OCI-LY7 (cell line): ENCODE data around the gene NELL1. TPM values are rescaled to one million over a fixed set of nuclear protein-coding genes. Genes with fewer than 3 reads are reported as not detected.

Experiments used
- BruUV-seq: library from RNA; stranded (reverse); fragments of 400-500 nt; replicated peaks from 2 replicates; lab custom pipeline; 2021; lab: Mats Ljungman, UMichigan
- CTCF ChIA-PET: fragments of 300-600 bp; sonication (Branson Sonifier 250); formaldehyde crosslinking; loops from one replicate; lab custom pipeline; 2022; ENCODE audit warnings: antibody characterized with exemption; ENCODE audit not compliant: unreplicated experiment; lab: Charles Lee
- POLR2A ChIA-PET: fragments of 300-600 bp; sonication (Branson Sonifier 250); formaldehyde crosslinking; loops from one replicate; lab custom pipeline; 2022; ENCODE audit warnings: antibody characterized with exemption; lab: Charles Lee
- DNase-seq: peaks from one replicate; pipeline ENCODE4 v3.0.0-alpha.2; 2015; ENCODE audit warnings: low spot score
- H2AFZ ChIP-seq: fragments of 200-600 bp; sonication (generic), shearing (Covaris generic); 2 replicates; pipeline ENCODE4 v1.6.1; 2014; ENCODE audit warnings: mild to moderate bottlenecking, antibody characterized with exemption, low read length, moderate library complexity
- H3K27ac ChIP-seq: fragments of 200-600 bp; sonication (generic); 2 replicates; pipeline ENCODE4 v1.5.1; 2014; ENCODE audit warnings: mixed run types, low read depth, mild to moderate bottlenecking, moderate library complexity, low read length, inconsistent platforms; ENCODE audit not compliant: poor library complexity, severe bottlenecking
- H3K36me3 ChIP-seq: fragments of 200-600 bp; sonication (generic); 2 replicates; pipeline ENCODE4 v1.6.1; 2014; ENCODE audit warnings: mild to moderate bottlenecking, antibody characterized with exemption, low read length, moderate library complexity, mixed read lengths; ENCODE audit not compliant: insufficient read depth
- H3K4me1 ChIP-seq: fragments of 200-600 bp; sonication (generic); 2 replicates; pipeline ENCODE4 v1.5.1; 2014; ENCODE audit warnings: mild to moderate bottlenecking, low read length; ENCODE audit not compliant: insufficient read depth, poor library complexity, severe bottlenecking
- H3K4me2 ChIP-seq: fragments of 200-600 bp; sonication (generic); 2 replicates; pipeline ENCODE4 v1.6.1; 2014; ENCODE audit warnings: mild to moderate bottlenecking, low read length
- H3K4me3 ChIP-seq: fragments of 200-600 bp; sonication (generic); 2 replicates; pipeline ENCODE4 v1.5.1; 2014; ENCODE audit warnings: mild to moderate bottlenecking, low read depth, low read length; ENCODE audit not compliant: poor library complexity, severe bottlenecking
- H3K79me2 ChIP-seq: fragments of 200-600 bp; sonication (generic); 2 replicates; pipeline ENCODE4 v1.6.1; 2016; ENCODE audit warnings: low read depth, mild to moderate bottlenecking, low read length, moderate library complexity, mixed read lengths; ENCODE audit not compliant: insufficient read depth
- H3K9me2 ChIP-seq: fragments of 200-600 bp; sonication (generic); 2 replicates; pipeline ENCODE4 v1.6.1; 2016; ENCODE audit warnings: mild to moderate bottlenecking, low read length, mixed read lengths; ENCODE audit not compliant: insufficient read depth
- H3K9me3 ChIP-seq: fragments of 200-600 bp; sonication (generic); 2 replicates; pipeline ENCODE4 v1.6.1; 2014; ENCODE audit warnings: mild to moderate bottlenecking, mixed run types, low read length, mixed read lengths
- H4K20me1 ChIP-seq: fragments of 200-600 bp; sonication (generic); 2 replicates; pipeline ENCODE4 v1.6.1; 2014; ENCODE audit warnings: mild to moderate bottlenecking, antibody characterized with exemption, low read length, moderate library complexity, mixed read lengths; ENCODE audit not compliant: insufficient read depth
- CTCF ChIP-seq: fragments of 200-600 bp; sonication (generic); conservative IDR thresholded peaks from 2 replicates; pipeline ENCODE4 v1.5.1; 2014; ENCODE audit warnings: mild to moderate bottlenecking, antibody characterized with exemption, low read length, moderate library complexity, mixed read lengths
- EZH2phosphoT487 ChIP-seq: fragments of 200-600 bp; sonication (generic); IDR thresholded peaks from 2 replicates; pipeline ENCODE4 v1.6.1; 2018; ENCODE audit warnings: low read depth, borderline replicate concordance, mild to moderate bottlenecking, mixed run types, antibody characterized with exemption, low read length, moderate library complexity, mixed read lengths
- intact Hi-C: fragments of 100-400 bp; cut with micrococcal nuclease; formaldehyde crosslinking; loops from one replicate; pipeline ENCODE4 v1.10.0; 2022; ENCODE audit not compliant: unreplicated experiment
- total RNA-seq, 2 experiments: library from RNA; depleted of rRNA in 1 of 2; stranded (reverse); fragments of >200 nt in 1 of 2; shearing (Covaris generic) in 1 of 2; gene quantifications; 2 replicates each; pipeline ENCODE4 v1.2.3, GENCODE V29; 2014 to 2022

NELL1 gene
- total RNA-seq, 2 experiments from 2014 or later, result not detected

GRCh38 chr11:20759541-20759940, 90.2 kb downstream of the NELL1 start:
- no peak for TF ChIP-seq CTCF
- no peak for TF ChIP-seq EZH2phosphoT487
- H3K36me3 ChIP-seq, result no peaks in the 10 kb centered on the region
- H3K79me2 ChIP-seq, result no peaks in the 10 kb centered on the region
- no peak overlapping the region for H2AFZ ChIP-seq
- H3K9me2 ChIP-seq, result no peaks in the 10 kb centered on the region
- H3K4me3 ChIP-seq, result no peak overlapping the region
- no TSS peak for BruUV-seq
- no peak overlapping the region for H3K4me2 ChIP-seq
- CTCF ChIA-PET, result interaction anchor here (0.5 kb wide), 1 partner anchor 11 kb away, joined by 3 read pairs; no protein-coding TSS in a partner anchor
- no peaks in the 10 kb centered on the region for H3K9me3 ChIP-seq
- no peak for DNase-seq
- no peaks in the 10 kb centered on the region for H4K20me1 ChIP-seq
- no peaks in the 10 kb centered on the region for H3K4me1 ChIP-seq
- no peak overlapping the region for H3K27ac ChIP-seq
- POLR2A ChIA-PET, result no interaction called here
- intact Hi-C loops, result no loop called here

GRCh38 chr11:20760811-20761210, 91.4 kb downstream of the NELL1 start:
- H3K27ac ChIP-seq, result no peak overlapping the region
- no peaks in the 10 kb centered on the region for H3K9me2 ChIP-seq
- no peak overlapping the region for H3K4me3 ChIP-seq
- no peak overlapping the region for H2AFZ ChIP-seq
- no peaks in the 10 kb centered on the region for H4K20me1 ChIP-seq
- ChIA-PET POLR2A (interaction anchor here (0.6 to 1.4 kb wide), 2 partner anchors 10 to 1162 kb away, joined by 3 to 4 read pairs; no protein-coding TSS in a partner anchor), CTCF (no interaction called here)
- DNase-seq, result no peak
- intact Hi-C loops, result no loop called here
- H3K4me2 ChIP-seq, result no peak overlapping the region
- H3K36me3 ChIP-seq, result no peaks in the 10 kb centered on the region
- no peaks in the 10 kb centered on the region for H3K79me2 ChIP-seq
- no peak for TF ChIP-seq EZH2phosphoT487
- no peak for TF ChIP-seq CTCF
- H3K9me3 ChIP-seq, result no peaks in the 10 kb centered on the region
- no TSS peak for BruUV-seq
- H3K4me1 ChIP-seq, result no peaks in the 10 kb centered on the region

- no peak for DNase-seq
- Histone ChIP-seq H3K9me3 (no peaks in the 10 kb centered on the region), H4K20me1 (no peaks in the 10 kb centered on the region), H3K4me2 (no peak overlapping the region), H3K4me1 (no peaks in the 10 kb centered on the region), H3K36me3 (no peaks in the 10 kb centered on the region), H3K9me2 (no peaks in the 10 kb centered on the region), H2AFZ (no peak overlapping the region), H3K27ac (no peak overlapping the region), H3K79me2 (no peaks in the 10 kb centered on the region), H3K4me3 (no peak overlapping the region)
- POLR2A ChIA-PET, result no interaction called here
- CTCF ChIA-PET, result no interaction called here
- BruUV-seq, result no TSS peak
- intact Hi-C loops, result no loop called here
- TF ChIP-seq EZH2phosphoT487 (no peak), CTCF (no peak)
Measured at GRCh38 chr11:20762116-20762844, 92.9 kb downstream of the NELL1 start.
